Panc1 (cell line): ENCODE measurements around the gene CMTM8. TPM values are rescaled to one million over a fixed set of nuclear protein-coding genes. Genes with fewer than 3 reads are reported as not detected.

Experiments
- ATAC-seq: fragments of 200-7000 bp; cut with Tn5 transposase; 2 replicates; pipeline ENCODE4 v1.9.1; 2020; ENCODE audit warnings: mild to moderate bottlenecking, moderate library complexity
- BruUV-seq: library from RNA; stranded (reverse); fragments of 400-500 nt; replicated peaks from 2 replicates; lab custom pipeline; 2021; lab: Mats Ljungman, UMichigan
- CTCF ChIA-PET: fragments of 300-600 bp; sonication (Branson Sonifier 250); formaldehyde crosslinking; loops from one replicate; lab custom pipeline; 2022; ENCODE audit warnings: antibody characterized with exemption; lab: Charles Lee
- POLR2A ChIA-PET: fragments of 300-600 bp; sonication (Branson Sonifier 250); formaldehyde crosslinking; loops from one replicate; lab custom pipeline; 2022; ENCODE audit warnings: antibody characterized with exemption; lab: Charles Lee
- DNase-seq: peaks from one replicate; pipeline ENCODE4 v3.0.0-alpha.2; 2010; ENCODE audit warnings: low read depth, low spot score
- H3K27ac ChIP-seq: 2 replicates; pipeline ENCODE4 v1.5.1; 2011; ENCODE audit warnings: mild to moderate bottlenecking, low read length, inconsistent platforms
- H3K27me3 ChIP-seq: fragments of 200-500 bp; sonication (Bioruptor generic); 2 replicates; pipeline ENCODE4 v1.6.0; 2014; ENCODE audit warnings: low read length, inconsistent platforms; ENCODE audit not compliant: control insufficient read depth, insufficient read depth
- H3K36me3 ChIP-seq: fragments of 200-500 bp; sonication (Bioruptor generic); 2 replicates; pipeline ENCODE4 v1.5.1; 2014; ENCODE audit warnings: inconsistent platforms, mild to moderate bottlenecking, low read length, moderate library complexity; ENCODE audit not compliant: control insufficient read depth, insufficient read depth
- H3K4me1 ChIP-seq: 2 replicates; pipeline ENCODE4 v1.5.1; 2011; ENCODE audit warnings: inconsistent platforms, mild to moderate bottlenecking, low read length, moderate library complexity; ENCODE audit not compliant: control insufficient read depth, insufficient read depth
- H3K4me3 ChIP-seq, 2 experiments: 2 replicates each; pipeline ENCODE4 v1.5.1; 2011 to 2012; ENCODE audit warnings: low read depth in 2 of 2, low read length in 2 of 2, mild to moderate bottlenecking in 2 of 2, inconsistent platforms in 1 of 2, moderate library complexity in 1 of 2
- H3K9me3 ChIP-seq: fragments of 200-500 bp; sonication (Bioruptor generic); 2 replicates; pipeline ENCODE4 v1.5.1; 2014; ENCODE audit warnings: low read depth, mild to moderate bottlenecking, inconsistent platforms, low read length, moderate library complexity; ENCODE audit not compliant: control insufficient read depth, insufficient read depth
- POLR2AphosphoS5 ChIP-seq: IDR thresholded peaks from 2 replicates; pipeline ENCODE4 v1.6.1; 2012; ENCODE audit warnings: mild to moderate bottlenecking, low read depth, low read length, moderate library complexity
- SIN3A ChIP-seq: IDR thresholded peaks from 2 replicates; pipeline ENCODE4 v1.6.1; 2012; ENCODE audit warnings: low read depth, mild to moderate bottlenecking, low read length, moderate library complexity, borderline replicate concordance; ENCODE audit not compliant: insufficient read depth
- TCF7L2 ChIP-seq: IDR thresholded peaks from 2 replicates; pipeline ENCODE4 v1.6.1; 2011; ENCODE audit warnings: mild to moderate bottlenecking, low read depth, low read length, inconsistent platforms
- in situ Hi-C: cut with HindIII; loops from 2 replicates; pipeline ENCODE4 v1.10.0; 2016; ENCODE audit warnings: low sequenced_read_pairs, low pct_unique_long_range_greater_than_20kb
- intact Hi-C: fragments of 100-400 bp; cut with micrococcal nuclease; formaldehyde crosslinking; loops from one replicate; pipeline ENCODE4 v1.10.0; 2022; ENCODE audit not compliant: unreplicated experiment
- total RNA-seq: library from RNA; stranded (reverse); gene quantifications from one replicate; pipeline ENCODE4 v1.2.1, GENCODE V29; 2021; ENCODE audit not compliant: unreplicated experiment
- TF ChIP-seq, protein P1 (sequence below), 2 experiments: IDR thresholded peaks; 2 replicates each; pipeline ENCODE4 v1.6.1; 2011 to 2012; ENCODE audit warnings: low read depth in 2 of 2, control low read depth in 1 of 2, low read length in 1 of 2, mild to moderate bottlenecking in 1 of 2, moderate library complexity in 1 of 2; ENCODE audit not compliant: insufficient read depth in 1 of 2
- TF ChIP-seq, protein P2 (sequence below): fragments of 450-650 bp; IDR thresholded peaks from 2 replicates; pipeline ENCODE4 v1.5.1; 2017; ENCODE audit warnings: mild to moderate bottlenecking

Gene CMTM8
- total RNA-seq, 1 experiment from 2014 or later = 9.8 TPM

- H3K4me1 ChIP-seq = peaks cover 6% of the 10 kb centered on the region
- H3K36me3 ChIP-seq = peaks cover 2% of the 10 kb centered on the region; the same call in 1 of the 2 replicates
- intact Hi-C loops = no loop called here
- peaks cover 4% of the 10 kb centered on the region; the same call in 1 of the 2 replicates for H3K9me3 ChIP-seq
- no peak overlapping the region for H3K27ac ChIP-seq
- CTCF ChIA-PET = no interaction called here
- BruUV-seq = no TSS peak
- TF ChIP-seq, protein P1, sequence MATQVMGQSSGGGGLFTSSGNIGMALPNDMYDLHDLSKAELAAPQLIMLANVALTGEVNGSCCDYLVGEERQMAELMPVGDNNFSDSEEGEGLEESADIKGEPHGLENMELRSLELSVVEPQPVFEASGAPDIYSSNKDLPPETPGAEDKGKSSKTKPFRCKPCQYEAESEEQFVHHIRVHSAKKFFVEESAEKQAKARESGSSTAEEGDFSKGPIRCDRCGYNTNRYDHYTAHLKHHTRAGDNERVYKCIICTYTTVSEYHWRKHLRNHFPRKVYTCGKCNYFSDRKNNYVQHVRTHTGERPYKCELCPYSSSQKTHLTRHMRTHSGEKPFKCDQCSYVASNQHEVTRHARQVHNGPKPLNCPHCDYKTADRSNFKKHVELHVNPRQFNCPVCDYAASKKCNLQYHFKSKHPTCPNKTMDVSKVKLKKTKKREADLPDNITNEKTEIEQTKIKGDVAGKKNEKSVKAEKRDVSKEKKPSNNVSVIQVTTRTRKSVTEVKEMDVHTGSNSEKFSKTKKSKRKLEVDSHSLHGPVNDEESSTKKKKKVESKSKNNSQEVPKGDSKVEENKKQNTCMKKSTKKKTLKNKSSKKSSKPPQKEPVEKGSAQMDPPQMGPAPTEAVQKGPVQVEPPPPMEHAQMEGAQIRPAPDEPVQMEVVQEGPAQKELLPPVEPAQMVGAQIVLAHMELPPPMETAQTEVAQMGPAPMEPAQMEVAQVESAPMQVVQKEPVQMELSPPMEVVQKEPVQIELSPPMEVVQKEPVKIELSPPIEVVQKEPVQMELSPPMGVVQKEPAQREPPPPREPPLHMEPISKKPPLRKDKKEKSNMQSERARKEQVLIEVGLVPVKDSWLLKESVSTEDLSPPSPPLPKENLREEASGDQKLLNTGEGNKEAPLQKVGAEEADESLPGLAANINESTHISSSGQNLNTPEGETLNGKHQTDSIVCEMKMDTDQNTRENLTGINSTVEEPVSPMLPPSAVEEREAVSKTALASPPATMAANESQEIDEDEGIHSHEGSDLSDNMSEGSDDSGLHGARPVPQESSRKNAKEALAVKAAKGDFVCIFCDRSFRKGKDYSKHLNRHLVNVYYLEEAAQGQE (IDR thresholded peaks at IDR 0.05; ENCODE audit: insufficient read depth in 1 of 2, low read depth in 2 of 2, low read length in 1 of 2) = no peak
- DNase-seq = no peak
- ATAC-seq = no peak
- in situ Hi-C loops = no loop called here
- no peaks in the 10 kb centered on the region; the same call in 1 of the 2 replicates for H3K27me3 ChIP-seq
- POLR2A ChIA-PET = no interaction called here
- H3K4me3 ChIP-seq = no peak overlapping the region
These were observed 2.6 kb downstream of the CMTM8 start for GRCh38 chr3:32241100-32241499.

DNA sequence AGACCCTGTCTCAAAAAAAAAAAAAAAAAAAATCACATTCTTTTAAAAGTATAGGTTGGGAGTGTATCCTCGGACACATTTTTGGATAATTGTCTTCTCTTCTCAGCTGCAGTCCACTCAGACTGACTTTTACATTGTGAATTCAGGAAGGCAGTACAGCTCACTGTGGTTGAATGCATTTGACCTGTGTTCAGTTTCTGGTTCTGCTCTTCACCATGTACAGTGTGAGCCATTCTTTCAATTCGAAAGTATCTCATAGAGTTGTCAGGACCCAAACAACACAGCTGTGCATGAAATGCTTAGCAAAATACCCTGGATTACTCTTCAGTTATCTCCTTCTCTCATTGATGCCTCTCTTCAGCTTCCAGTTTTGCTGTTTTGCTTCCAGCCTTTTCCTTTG lies 5.0 kb downstream of the CMTM8 start:
- Histone ChIP-seq H3K27me3 (no peaks in the 10 kb centered on the region), H3K36me3 (peaks cover 2% of the 10 kb centered on the region; the same call in 1 of the 2 replicates), H3K27ac (no peak overlapping the region), H3K4me3 (no peak overlapping the region), H3K9me3 (no peaks in the 10 kb centered on the region), H3K4me1 (peaks cover 6% of the 10 kb centered on the region)
- in situ Hi-C loops = no loop called here
- TF ChIP-seq, protein P1 (IDR thresholded peaks at IDR 0.05; ENCODE audit: insufficient read depth in 1 of 2, low read depth in 2 of 2, low read length in 1 of 2) = no peak
- TF ChIP-seq TCF7L2 (no peak), SIN3A (no peak)
- no peak for ATAC-seq
- ChIA-PET POLR2A (interaction anchor here (0.7 kb wide), 1 partner anchor 85 kb away, joined by 3 read pairs; no protein-coding TSS in a partner anchor), CTCF (no interaction called here)
- intact Hi-C loops = no loop called here
- no peak for DNase-seq
- BruUV-seq = no TSS peak

- no TSS peak for BruUV-seq
- H3K9me3 ChIP-seq = no peaks in the 10 kb centered on the region
- H3K27me3 ChIP-seq = no peaks in the 10 kb centered on the region
- no peak for ATAC-seq
- peaks cover 2% of the 10 kb centered on the region; the same call in 1 of the 2 replicates for H3K4me1 ChIP-seq
- H3K4me3 ChIP-seq = no peak overlapping the region
- H3K36me3 ChIP-seq = no peaks in the 10 kb centered on the region
- intact Hi-C loops = no loop called here
- ChIA-PET CTCF (no interaction called here), POLR2A (no interaction called here)
- in situ Hi-C loops = no loop called here
- H3K27ac ChIP-seq = no peak overlapping the region
- DNase-seq = no peak
- TF ChIP-seq, protein P2, sequence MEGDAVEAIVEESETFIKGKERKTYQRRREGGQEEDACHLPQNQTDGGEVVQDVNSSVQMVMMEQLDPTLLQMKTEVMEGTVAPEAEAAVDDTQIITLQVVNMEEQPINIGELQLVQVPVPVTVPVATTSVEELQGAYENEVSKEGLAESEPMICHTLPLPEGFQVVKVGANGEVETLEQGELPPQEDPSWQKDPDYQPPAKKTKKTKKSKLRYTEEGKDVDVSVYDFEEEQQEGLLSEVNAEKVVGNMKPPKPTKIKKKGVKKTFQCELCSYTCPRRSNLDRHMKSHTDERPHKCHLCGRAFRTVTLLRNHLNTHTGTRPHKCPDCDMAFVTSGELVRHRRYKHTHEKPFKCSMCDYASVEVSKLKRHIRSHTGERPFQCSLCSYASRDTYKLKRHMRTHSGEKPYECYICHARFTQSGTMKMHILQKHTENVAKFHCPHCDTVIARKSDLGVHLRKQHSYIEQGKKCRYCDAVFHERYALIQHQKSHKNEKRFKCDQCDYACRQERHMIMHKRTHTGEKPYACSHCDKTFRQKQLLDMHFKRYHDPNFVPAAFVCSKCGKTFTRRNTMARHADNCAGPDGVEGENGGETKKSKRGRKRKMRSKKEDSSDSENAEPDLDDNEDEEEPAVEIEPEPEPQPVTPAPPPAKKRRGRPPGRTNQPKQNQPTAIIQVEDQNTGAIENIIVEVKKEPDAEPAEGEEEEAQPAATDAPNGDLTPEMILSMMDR = no peak
- TF ChIP-seq TCF7L2 = no peak
- no peak for TF ChIP-seq SIN3A
- TF ChIP-seq, protein P1 (IDR thresholded peaks at IDR 0.05; ENCODE audit: insufficient read depth in 1 of 2, low read depth in 2 of 2, low read length in 1 of 2) = no peak
- no peak for TF ChIP-seq POLR2AphosphoS5
These were observed 6.7 kb downstream of the CMTM8 start for GRCh38 chr3:32245200-32245599.
